Myocyte (in vitro differentiated cells): ENCODE results near the gene TSPAN16. TPM values are rescaled to one million over a fixed set of nuclear protein-coding genes. Genes with fewer than 3 reads are reported as not detected.
"Not testable (repeated sequence)": the region's sequence is repeated elsewhere in the genome, so short reads cannot be mapped to it uniquely, and the experiment has no call there.

Source experiments
- DNase-seq: peaks from one replicate; pipeline ENCODE4 v3.0.0-alpha.2; 2012; ENCODE audit warnings: low read depth
- total RNA-seq: library from RNA; depleted of rRNA; stranded (reverse); fragments of >200 nt; gene quantifications from 2 replicates; pipeline ENCODE4 v1.2.3, GENCODE V29; 2014

TSPAN16 gene
- total RNA-seq, 1 donor from 2014 or later = not detected

DNA sequence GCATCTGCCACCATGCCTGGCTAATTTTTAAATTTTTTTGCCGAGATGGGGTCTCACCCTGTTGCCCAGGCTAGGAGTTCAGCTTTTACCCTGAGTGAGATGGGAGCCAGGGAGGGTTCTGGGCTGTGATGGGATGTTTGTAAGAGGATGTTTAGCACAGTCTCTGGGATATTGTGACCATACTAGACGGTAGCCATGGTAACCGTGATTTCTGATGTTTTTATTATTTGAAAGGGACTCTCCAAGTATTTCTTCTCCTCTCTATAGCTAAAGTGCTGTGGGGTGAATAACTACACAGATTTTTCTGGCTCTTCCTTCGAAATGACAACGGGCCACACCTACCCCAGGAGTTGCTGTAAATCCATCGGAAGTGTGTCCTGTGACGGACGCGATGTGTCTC, 10.4 kb downstream of the TSPAN16 start:
- no peak for DNase-seq

DNA sequence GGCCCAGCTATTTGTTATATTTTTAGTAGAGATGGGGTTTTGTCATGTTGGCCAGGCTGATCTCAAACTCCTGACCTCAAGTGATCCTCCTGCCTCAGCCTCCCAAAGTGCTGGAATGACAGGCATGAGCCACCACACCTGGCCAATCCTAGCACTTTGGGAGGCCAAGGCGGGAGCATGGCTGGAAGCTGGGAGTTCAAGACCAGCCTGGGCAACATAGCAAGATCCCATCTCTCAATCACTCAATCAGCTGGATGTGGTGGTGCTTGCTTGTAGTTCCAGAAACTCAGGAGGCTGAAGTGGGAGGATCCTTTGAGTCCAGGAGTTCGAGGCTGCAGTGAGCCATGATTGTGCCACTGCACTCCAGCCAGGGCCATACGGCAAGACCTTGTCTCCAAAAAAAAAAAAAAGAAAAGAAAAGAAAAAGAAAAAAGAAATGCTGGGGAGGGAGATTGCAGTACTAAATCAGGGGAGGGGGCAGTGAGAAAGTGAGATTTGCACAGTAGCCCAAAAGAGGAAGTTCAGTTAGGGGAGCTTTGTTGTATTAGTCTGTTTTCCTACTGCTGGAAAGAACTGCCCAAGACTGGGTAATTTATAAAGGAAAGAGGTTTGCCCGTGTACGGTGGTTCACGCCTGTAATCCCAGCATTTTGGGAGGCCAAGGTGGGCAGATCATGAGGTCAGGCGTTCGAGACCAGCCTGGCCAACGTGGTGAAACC, 24.5 kb downstream of the TSPAN16 start:
- DNase-seq = not testable (repeated sequence)

- DNase-seq = no peak
These were observed 25.5 kb downstream of the TSPAN16 start for GRCh38 chr19:11321191-11322126.

DNA sequence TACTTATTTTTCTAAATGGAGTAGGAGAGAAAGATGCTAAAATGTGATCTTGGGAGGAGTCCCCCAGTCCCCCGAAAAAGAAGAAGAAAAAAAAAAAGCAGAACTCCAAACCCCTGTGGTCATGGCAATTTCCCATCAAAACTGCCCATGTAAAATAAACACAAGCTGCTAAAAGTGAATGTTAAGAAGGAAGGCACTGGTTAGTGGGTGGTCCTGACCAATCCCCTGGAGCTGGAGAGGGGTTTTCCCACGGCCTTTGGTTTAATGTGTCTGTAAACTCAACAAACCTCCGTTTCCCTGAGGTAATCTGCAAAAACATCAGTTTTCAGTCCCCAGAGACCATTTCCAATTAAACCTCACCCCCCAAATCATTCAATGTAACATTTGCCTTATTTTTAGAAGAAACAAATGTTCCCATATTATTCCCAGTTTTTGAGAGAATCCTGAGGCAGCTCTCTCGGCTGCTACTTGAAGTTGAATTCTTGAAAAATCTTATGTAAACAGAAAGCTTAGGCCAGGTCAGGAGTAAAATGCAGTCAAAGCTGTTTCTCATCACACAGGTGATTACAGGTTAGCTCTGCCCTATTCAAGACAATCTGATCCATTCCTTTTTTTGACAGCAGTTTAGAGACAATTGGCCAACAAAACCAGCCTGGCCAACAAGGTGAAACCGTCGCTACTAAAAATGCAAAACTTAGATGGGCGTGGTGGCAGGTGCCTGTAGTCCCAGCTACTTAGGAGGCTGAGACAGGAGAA, 26.5 kb downstream of the TSPAN16 start:
- DNase-seq = no peak

- no peak for DNase-seq
These were observed 27.7 kb downstream of the TSPAN16 start for GRCh38 chr19:11323601-11324078.

- peak; percentile 71 for DNase-seq
These were observed 28.2 kb downstream of the TSPAN16 start for GRCh38 chr19:11324079-11324661.

GRCh38 chr19:11324748-11325389, 28.9 kb downstream of the TSPAN16 start:
- no peak for DNase-seq

DNA sequence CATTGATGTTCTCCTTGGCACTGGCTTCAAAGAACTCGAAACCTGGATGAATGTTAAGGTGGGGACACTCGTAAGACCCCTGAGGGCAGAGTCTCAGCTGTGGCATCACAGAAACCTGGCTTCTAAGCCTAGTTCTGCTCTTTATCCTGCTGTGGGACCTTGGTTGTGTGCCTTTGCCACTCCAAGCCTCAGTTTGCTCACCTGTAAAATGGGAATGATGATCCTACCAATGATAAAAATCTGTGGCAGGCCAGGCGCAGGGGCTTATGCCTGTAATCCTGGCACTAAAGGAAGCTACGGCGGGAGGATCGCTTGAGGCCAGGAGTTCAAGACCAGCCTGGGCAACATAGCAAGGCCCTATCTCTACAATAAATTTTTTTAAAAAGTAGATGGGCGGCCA, 29.6 kb downstream of the TSPAN16 start:
- no peak for DNase-seq

DNA sequence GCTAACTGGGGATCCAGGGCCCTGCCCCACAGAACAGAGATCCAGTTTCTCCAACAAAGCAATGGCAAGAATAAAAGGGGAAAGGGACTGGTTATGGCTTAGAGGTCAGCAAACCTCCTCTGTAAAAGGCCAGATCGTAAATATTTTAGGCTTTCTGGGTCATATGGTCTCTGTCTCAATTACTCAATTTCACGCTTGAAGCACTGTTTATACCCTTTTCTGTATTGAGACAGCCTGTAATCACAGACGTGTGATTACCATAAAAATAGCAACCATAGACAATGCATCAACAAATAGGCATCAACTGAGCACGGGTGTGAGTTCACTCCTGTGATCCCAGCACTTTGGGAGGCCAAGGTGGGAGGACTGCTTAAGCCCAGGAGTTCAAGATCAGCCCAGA, 34.2 kb downstream of the TSPAN16 start:
- no peak for DNase-seq

GRCh38 chr19:11331502-11331901, 35.5 kb downstream of the TSPAN16 start:
- no peak for DNase-seq

DNA sequence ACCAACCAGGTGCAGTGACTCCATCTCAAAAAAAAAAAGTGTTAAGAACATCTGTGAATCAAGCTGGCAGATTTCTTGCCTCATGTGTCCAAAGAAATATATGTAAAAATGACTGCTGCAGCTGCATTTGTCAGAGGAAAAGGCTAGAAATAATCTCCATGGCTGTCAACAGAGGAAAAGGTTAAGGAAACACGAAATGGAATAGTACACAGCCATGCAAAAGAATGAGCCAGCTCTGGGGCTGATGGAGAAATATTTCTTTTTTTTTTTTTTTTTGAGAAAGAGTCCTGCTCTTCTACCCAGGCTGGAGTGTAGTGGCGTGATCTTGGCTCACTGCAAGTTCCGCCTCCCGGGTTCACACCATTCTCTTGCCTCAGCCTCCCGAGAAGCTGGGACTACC, 36.9 kb downstream of the TSPAN16 start:
- DNase-seq = no peak

DNA sequence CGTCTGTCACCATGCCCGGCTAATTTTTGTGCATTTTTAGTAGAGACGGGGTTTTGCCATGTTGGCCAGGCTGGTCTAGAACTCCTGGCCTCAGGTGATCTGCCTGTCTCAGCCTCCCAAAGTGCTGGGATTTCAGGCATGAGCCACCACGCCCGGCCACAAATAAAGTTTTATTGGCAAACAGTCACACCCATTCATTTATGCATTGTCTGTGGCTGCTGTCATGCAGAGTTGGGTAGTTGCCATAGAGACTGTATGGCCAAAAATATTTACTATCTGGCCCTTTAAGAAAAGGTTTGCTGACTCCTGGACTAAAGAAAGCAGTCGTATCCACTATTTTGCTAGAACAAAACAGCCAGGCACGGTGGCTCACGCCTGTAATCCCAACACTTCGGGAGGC, 37.9 kb downstream of the TSPAN16 start:
- DNase-seq = not testable (repeated sequence)

DNA sequence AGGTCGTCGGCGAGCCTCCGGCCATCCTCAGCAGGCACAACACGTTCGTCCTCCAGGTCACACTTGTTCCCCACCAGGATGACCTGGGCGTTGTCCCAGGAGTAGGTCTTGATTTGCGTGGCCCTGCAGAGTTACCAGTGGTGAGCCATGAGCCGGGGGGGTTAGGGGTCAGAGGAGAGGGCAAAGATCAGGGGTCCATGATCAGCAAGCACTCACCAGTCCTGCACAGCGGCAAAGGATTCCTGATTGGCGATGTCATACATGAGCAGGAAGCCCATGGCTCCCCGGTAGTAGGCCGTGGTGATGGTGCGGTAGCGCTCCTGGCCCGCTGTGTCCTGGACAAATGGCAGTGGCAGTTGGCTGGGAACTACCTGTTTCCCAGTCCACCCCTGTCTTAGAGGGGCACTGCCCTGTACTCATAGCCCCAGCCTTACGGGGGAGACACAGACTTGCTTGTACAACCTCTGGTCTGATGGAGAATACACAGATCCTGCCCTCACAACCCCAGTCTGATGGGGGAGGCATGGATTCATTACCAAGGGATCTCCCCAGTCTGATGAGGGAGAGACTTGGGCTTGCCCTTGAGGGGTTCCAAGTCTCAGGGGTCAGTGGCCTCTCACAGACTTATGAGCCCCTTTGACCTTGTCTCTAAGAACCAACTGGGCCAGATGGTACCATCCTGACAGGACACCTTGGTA, 39.6 kb downstream of the TSPAN16 start:
- no peak for DNase-seq

GRCh38 chr19:11337080-11337479, 41.1 kb downstream of the TSPAN16 start:
- no peak for DNase-seq

- no peak for DNase-seq
These were observed 42.2 kb downstream of the TSPAN16 start for GRCh38 chr19:11338121-11338520.

- no peak for DNase-seq
These were observed 42.8 kb downstream of the TSPAN16 start for GRCh38 chr19:11338569-11339253.

DNA sequence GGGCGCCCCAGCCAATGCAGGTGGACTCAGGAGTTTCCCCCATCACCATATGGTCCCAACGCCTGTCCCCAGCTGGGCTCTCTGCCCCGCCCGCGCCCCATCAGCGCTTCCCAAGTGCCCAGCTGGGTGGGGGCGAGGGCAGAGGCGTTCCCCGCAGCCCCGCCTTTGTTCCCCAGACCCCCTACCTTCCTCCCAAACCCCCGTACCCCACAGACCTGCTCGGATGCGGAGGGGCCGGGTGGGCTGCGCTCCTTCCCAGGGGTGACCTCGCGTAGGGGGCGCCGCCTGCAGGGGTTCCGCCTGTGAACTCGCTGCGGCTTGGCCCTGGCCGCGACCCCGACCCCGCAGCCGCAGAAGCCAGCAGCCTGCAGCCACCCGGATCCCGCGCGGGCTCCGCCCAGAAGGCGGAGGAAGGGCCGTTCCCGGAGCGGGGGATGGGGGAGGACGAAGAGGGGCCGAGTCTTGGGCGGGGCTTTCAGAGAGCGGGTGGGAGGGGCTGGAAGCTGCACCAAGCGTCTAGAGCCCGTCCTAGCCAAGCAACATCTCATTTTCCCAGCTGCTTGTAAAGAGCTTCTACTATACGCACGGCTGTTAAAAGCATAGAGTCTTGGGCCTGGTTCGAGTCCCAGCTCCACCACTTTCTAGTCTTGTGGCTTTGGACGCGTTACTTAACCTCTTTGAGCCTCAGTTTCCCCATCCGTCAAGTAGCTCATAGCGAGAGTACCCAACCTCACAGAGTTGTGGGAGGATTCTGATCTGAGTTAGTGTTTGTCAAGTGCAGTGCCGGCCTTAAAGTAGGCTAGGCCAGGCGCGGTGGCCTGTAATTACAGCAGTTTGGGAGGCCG, 43.5 kb downstream of the TSPAN16 start, which contains the start of gene RAB3D:
RAB3D (minus strand) TSS at position 404 of the 845 bp plus-strand sequence. CDS start 2,258 bp downstream, outside the sequence.
- peak; percentile 78 for DNase-seq

DNA sequence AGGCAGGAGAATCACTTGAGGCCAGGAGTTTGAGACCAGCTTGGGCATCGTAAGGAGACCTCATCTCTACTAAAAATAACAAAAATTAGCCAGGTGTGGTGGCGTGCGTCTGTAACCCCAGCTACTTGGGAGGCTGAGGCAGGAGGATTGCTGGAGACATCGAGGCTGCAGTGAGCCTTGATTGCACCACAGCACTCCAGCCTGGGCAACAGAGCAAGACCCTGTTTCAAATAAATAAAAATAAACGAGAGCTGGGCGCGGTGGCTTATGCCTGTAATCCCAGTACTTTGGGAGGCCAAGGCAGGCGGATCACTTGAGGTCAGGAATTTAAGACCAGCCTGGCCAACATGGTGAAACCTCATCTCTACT, 44.1 kb downstream of the TSPAN16 start:
- not testable (repeated sequence) for DNase-seq
